SKM-1 treated with dmso at 0.1 percent for 144 hours (cell line): ENCODE results near the gene DPYD.

Experiments used
- DNase-seq: peaks from one replicate; lab custom pipeline; 2025; ENCODE audit not compliant: unreplicated experiment; lab: John Stamatoyannopoulos, UW

Gene DPYD

GRCh38 chr1:97114842-97115241 is 806.0 kb downstream of the DPYD start:
- DNase-seq, result no peak

- DNase-seq, result no peak
Measured at GRCh38 chr1:97112442-97112841, 808.4 kb downstream of the DPYD start.

GRCh38 chr1:97108179-97108578 is 812.7 kb downstream of the DPYD start:
- no peak for DNase-seq

- no peak for DNase-seq
Measured at GRCh38 chr1:97105531-97105930, 815.3 kb downstream of the DPYD start.

GRCh38 chr1:97101509-97101908 is 819.3 kb downstream of the DPYD start:
- DNase-seq, result no peak

GRCh38 chr1:97097404-97097925 is 823.4 kb downstream of the DPYD start:
- DNase-seq, result no peak

GRCh38 chr1:97095764-97096163 is 825.1 kb downstream of the DPYD start:
- DNase-seq, result no peak

GRCh38 chr1:97094247-97094972 is 826.4 kb downstream of the DPYD start:
- no peak for DNase-seq

- no peak for DNase-seq
Measured at GRCh38 chr1:97093741-97094140, 827.1 kb downstream of the DPYD start.

GRCh38 chr1:97092824-97093223 is 828.0 kb downstream of the DPYD start:
- no peak for DNase-seq

- no peak for DNase-seq
Measured at GRCh38 chr1:97091679-97092078, 829.2 kb downstream of the DPYD start.

- no peak for DNase-seq
Measured at GRCh38 chr1:97091263-97091662, 829.6 kb downstream of the DPYD start.

- DNase-seq, result no peak
Measured at GRCh38 chr1:97090725-97091124, 830.1 kb downstream of the DPYD start.

GRCh38 chr1:97089173-97089572 is 831.7 kb downstream of the DPYD start:
- DNase-seq, result no peak

- no peak for DNase-seq
Measured at GRCh38 chr1:97088391-97088790, 832.4 kb downstream of the DPYD start.

GRCh38 chr1:97084546-97084945 is 836.3 kb downstream of the DPYD start:
- DNase-seq, result no peak

GRCh38 chr1:97082160-97082848 is 838.5 kb downstream of the DPYD start:
- DNase-seq, result no peak

GRCh38 chr1:97078872-97079271 is 842.0 kb downstream of the DPYD start:
- no peak for DNase-seq

- no peak for DNase-seq
Measured at GRCh38 chr1:97077221-97077620, 843.6 kb downstream of the DPYD start.

GRCh38 chr1:97074771-97075170 is 846.1 kb downstream of the DPYD start:
- no peak for DNase-seq

- DNase-seq, result no peak
Measured at GRCh38 chr1:97073936-97074335, 846.9 kb downstream of the DPYD start.

GRCh38 chr1:97073169-97073568 is 847.7 kb downstream of the DPYD start:
- no peak for DNase-seq
